Measurements from ENCODE around the gene ZNF280A. TPM values are rescaled to one million over a fixed set of nuclear protein-coding genes. Genes with fewer than 3 reads are reported as not detected.

ZNF280A gene
- total RNA-seq, 1 experiment from 2014 or later: not detected

DNA sequence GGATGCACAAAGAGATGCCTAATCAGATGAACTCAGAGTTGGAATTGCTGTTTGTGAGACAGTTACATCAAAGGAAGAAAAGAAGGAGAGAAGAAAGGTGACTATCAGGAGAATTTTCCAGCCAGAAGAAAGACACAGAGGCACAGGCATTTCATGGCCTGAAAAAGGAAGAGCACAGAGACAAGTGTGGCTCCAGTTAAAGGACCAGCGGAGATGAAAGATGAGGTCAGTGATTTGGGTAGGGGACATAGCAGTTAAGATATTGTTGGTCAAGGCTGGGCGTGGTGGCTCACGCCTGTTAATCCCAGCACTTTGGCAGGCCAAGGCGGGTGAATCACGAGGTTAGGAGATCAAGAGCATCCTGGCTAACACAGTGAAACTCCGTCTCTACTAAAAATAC, 3.4 kb upstream of the ZNF280A start:
- BruUV-seq (replicated peaks): no TSS peak
- Mint-ChIP-seq H3K4me3 (ENCODE audit: low read depth, unreplicated experiment) (no peak overlapping the region), H3K4me1 (ENCODE audit: low read depth, unreplicated experiment) (no peaks in the 10 kb centered on the region), H3K27me3 (ENCODE audit: unreplicated experiment) (peaks cover 53% of the 10 kb centered on the region), H3K9me3 (ENCODE audit: low read depth, unreplicated experiment) (no peaks in the 10 kb centered on the region), H3K27ac (ENCODE audit: unreplicated experiment) (no peak overlapping the region), H3K36me3 (ENCODE audit: insufficient read depth, unreplicated experiment) (no peaks in the 10 kb centered on the region)
- no peak for TF ChIP-seq CTCF (IDR thresholded peaks at IDR 0.05; ENCODE audit: unreplicated experiment)
- DNase-seq: no peak
- intact Hi-C loops (cut with micrococcal nuclease; ENCODE audit: unreplicated experiment): no loop called here
- CTCF ChIA-PET: no interaction called here

DNA sequence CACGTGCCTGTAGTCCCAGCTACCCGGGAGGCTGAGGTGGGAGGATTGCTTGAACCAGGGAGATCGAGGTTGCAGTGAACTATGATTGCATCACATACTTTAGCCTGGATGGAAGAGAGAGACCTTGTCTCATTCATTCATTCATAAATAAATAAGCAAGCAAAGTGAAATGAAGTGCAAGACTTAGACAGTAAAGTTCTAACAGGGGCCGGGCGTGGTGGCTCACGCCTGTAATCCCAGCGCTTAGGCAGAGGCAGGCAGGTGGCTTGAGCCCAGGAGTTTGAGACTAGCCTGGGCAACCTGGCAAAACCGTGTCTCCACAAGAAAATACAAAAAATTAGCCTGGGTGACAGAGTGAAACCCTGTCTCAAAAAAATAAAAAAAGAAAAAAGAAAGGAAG, 1.6 kb upstream of the ZNF280A start:
- CTCF ChIA-PET: no interaction called here
- Mint-ChIP-seq H3K27ac (ENCODE audit: unreplicated experiment) (no peak overlapping the region), H3K4me1 (ENCODE audit: low read depth, unreplicated experiment) (no peaks in the 10 kb centered on the region), H3K27me3 (ENCODE audit: unreplicated experiment) (peaks cover 47% of the 10 kb centered on the region), H3K36me3 (ENCODE audit: insufficient read depth, unreplicated experiment) (no peaks in the 10 kb centered on the region), H3K4me3 (ENCODE audit: low read depth, unreplicated experiment) (no peak overlapping the region), H3K9me3 (ENCODE audit: low read depth, unreplicated experiment) (no peaks in the 10 kb centered on the region)
- no TSS peak for BruUV-seq (replicated peaks)
- no peak for DNase-seq
- no peak for TF ChIP-seq CTCF (IDR thresholded peaks at IDR 0.05; ENCODE audit: unreplicated experiment)
- intact Hi-C loops (cut with micrococcal nuclease; ENCODE audit: unreplicated experiment): no loop called here

GRCh38 chr22:22520667-22521602, 865 bp upstream of the ZNF280A start:
- Mint-ChIP-seq H3K36me3 (ENCODE audit: insufficient read depth, unreplicated experiment) (no peaks in the 10 kb centered on the region), H3K27me3 (ENCODE audit: unreplicated experiment) (peaks cover 47% of the 10 kb centered on the region), H3K27ac (ENCODE audit: unreplicated experiment) (no peak overlapping the region), H3K4me3 (ENCODE audit: low read depth, unreplicated experiment) (no peak overlapping the region), H3K4me1 (ENCODE audit: low read depth, unreplicated experiment) (no peaks in the 10 kb centered on the region), H3K9me3 (ENCODE audit: low read depth, unreplicated experiment) (no peaks in the 10 kb centered on the region)
- intact Hi-C loops (cut with micrococcal nuclease; ENCODE audit: unreplicated experiment): no loop called here
- DNase-seq: no peak
- no peak for TF ChIP-seq CTCF (IDR thresholded peaks at IDR 0.05; ENCODE audit: unreplicated experiment)
- BruUV-seq (replicated peaks): no TSS peak
- CTCF ChIA-PET: interaction anchor here (1.1 kb wide), 1 partner anchor 313 kb away, joined by 3 read pairs; no protein-coding TSS in a partner anchor

- Mint-ChIP-seq H3K9me3 (ENCODE audit: low read depth, unreplicated experiment) (no peaks in the 10 kb centered on the region), H3K36me3 (ENCODE audit: insufficient read depth, unreplicated experiment) (no peaks in the 10 kb centered on the region), H3K4me1 (ENCODE audit: low read depth, unreplicated experiment) (no peaks in the 10 kb centered on the region), H3K4me3 (ENCODE audit: low read depth, unreplicated experiment) (no peak overlapping the region), H3K27ac (ENCODE audit: unreplicated experiment) (no peak overlapping the region), H3K27me3 (ENCODE audit: unreplicated experiment) (peaks cover 47% of the 10 kb centered on the region)
- no TSS peak for BruUV-seq (replicated peaks)
- TF ChIP-seq CTCF (IDR thresholded peaks at IDR 0.05; ENCODE audit: unreplicated experiment): no peak
- intact Hi-C loops (cut with micrococcal nuclease; ENCODE audit: unreplicated experiment): no loop called here
- CTCF ChIA-PET: interaction anchor here (1.1 kb wide), 1 partner anchor 312 kb away, joined by 3 read pairs; no protein-coding TSS in a partner anchor
- DNase-seq: no peak
These were observed 479 bp downstream of the ZNF280A start for GRCh38 chr22:22519591-22519990.

Data from Calu3 (cell line).